Transverse colon (tissue), 4 donors: ENCODE data around the gene TRUB2.
A peak's percentile ranks its signal among the peaks of the same experiment; 100 is the strongest.

Experiments
- POLR2AphosphoS5 ChIP-seq, 3 donors: sonication (generic); formaldehyde crosslinking; IDR thresholded peaks; one replicate each; pipeline ENCODE4 v1.6.1; 2016; ENCODE audit warnings: antibody characterized with exemption in 3 of 3
- TF ChIP-seq, protein P1 (sequence below), 5 experiments: fragments of 200-600 bp in 3 of 5; fragments of 450-650 bp in 2 of 5; sonication (generic) in 3 of 5; IDR thresholded peaks; 1 replicate in 2 of 5; 2 replicates in 3 of 5; pipeline ENCODE4 v1.5.1; 2016 to 2017; ENCODE audit warnings: antibody characterized with exemption in 5 of 5, inconsistent platforms in 3 of 5, mild to moderate bottlenecking in 2 of 5, moderate library complexity in 1 of 5

DNA sequence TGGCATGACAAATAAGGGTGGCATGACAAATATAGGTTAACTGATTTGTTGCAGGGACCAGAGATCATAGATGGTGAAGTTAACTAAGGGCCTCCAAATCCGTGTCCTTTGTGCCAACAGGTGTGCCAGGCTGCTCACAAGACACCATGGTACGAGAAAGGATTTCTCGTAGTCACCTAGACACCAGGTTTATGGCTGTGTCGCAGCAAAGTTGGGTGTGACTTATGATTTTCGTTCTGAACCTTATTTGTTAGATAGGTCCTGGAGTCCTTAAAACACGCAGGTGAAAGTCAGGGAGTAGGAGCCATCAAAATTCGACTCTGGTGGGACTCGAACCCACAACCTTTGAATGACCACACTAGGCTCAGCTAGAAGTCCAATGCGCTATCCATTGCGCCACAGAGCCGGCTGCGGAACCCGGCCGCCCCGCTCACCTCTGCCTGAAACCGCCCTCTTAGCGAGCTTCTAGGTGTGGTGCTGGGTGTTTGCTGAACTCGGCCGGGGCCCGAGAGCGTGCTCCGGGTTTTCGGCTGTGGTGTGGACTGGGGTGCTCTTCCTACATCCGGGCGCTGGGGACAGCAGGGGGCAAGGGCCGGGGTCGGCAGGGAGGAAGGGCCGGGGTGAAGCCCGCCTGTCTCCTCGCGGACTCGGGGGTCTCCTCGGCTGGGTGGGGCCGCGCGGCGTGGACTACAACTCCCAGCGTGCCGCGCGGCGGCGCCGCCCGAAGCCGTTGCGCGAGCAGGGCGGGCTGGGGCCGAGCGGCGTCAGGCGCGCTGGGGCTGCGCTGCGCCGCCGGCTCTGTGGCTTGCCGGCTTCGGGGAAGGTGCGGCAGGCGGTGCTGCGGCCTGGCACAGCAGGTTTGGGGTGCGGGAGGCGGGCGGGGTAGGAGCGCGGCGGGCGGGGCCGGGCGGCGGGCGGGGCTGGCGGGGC lies 17.8 kb upstream of the TRUB2 start, which contains the start of gene SLC27A4:
- TF ChIP-seq POLR2AphosphoS5 (IDR thresholded peaks at IDR 0.05): peak in 1 of 3 donors; percentile 37
- TF ChIP-seq, protein P1, sequence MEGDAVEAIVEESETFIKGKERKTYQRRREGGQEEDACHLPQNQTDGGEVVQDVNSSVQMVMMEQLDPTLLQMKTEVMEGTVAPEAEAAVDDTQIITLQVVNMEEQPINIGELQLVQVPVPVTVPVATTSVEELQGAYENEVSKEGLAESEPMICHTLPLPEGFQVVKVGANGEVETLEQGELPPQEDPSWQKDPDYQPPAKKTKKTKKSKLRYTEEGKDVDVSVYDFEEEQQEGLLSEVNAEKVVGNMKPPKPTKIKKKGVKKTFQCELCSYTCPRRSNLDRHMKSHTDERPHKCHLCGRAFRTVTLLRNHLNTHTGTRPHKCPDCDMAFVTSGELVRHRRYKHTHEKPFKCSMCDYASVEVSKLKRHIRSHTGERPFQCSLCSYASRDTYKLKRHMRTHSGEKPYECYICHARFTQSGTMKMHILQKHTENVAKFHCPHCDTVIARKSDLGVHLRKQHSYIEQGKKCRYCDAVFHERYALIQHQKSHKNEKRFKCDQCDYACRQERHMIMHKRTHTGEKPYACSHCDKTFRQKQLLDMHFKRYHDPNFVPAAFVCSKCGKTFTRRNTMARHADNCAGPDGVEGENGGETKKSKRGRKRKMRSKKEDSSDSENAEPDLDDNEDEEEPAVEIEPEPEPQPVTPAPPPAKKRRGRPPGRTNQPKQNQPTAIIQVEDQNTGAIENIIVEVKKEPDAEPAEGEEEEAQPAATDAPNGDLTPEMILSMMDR (IDR thresholded peaks at IDR 0.05): peak in 1 of 5 experiments; percentile 15
